Measurements from ENCODE around the gene MEX3A. TPM values are rescaled to one million over a fixed set of nuclear protein-coding genes. Genes with fewer than 3 reads are reported as not detected.

Gene MEX3A
- polyA plus RNA-seq, 1 donor (not counting 4 experiments of a cell fraction or from before 2014, with no cell fraction given) = 1.1 TPM

GRCh38 chr1:156128308-156128653, 46.0 kb upstream of the MEX3A start:
- Histone ChIP-seq H3K9ac (ENCODE audit: control insufficient read depth, extremely low read depth, insufficient read depth, low read length) (peak overlapping the region; percentile 80), H3K79me2 (ENCODE audit: control insufficient read depth, insufficient read depth, low read length) (peaks cover 71% of the 10 kb centered on the region), H3K9me3 (ENCODE audit: control insufficient read depth, low read depth, low read length) (no peaks in the 10 kb centered on the region), H3K4me2 (ENCODE audit: control insufficient read depth, extremely low read depth, insufficient read depth, low read depth, low read length) (peak overlapping the region; percentile 75), H3K9me1 (ENCODE audit: control insufficient read depth, extremely low read depth, insufficient read depth, low read length) (no peaks in the 10 kb centered on the region), H3K4me3 (ENCODE audit: control insufficient read depth in 2 of 3, extremely low read depth in 1 of 3, insufficient read depth in 2 of 3, low read depth in 1 of 3, low read length in 3 of 3) (peak overlapping the region in 2 of 3 experiments; percentile 18 to 39), H4K20me1 (ENCODE audit: control insufficient read depth, extremely low read depth, insufficient read depth, low read length) (peaks cover 5% of the 10 kb centered on the region), H3K27ac (ENCODE audit: control insufficient read depth, insufficient read depth, low read length) (peak overlapping the region; percentile 97), H3K27me3 (ENCODE audit: control insufficient read depth, extremely low read depth, insufficient read depth, low read length) (no peaks in the 10 kb centered on the region), H2AFZ (ENCODE audit: control insufficient read depth, low read length) (no peak overlapping the region), H3K36me3 (ENCODE audit: control insufficient read depth in 2 of 2, extremely low read depth in 1 of 2, insufficient read depth in 2 of 2, low read length in 2 of 2) (peaks cover 15 to 36% of the 10 kb centered on the region in 2 experiments), H3K4me1 (ENCODE audit: control insufficient read depth, extremely low read depth, insufficient read depth, low read length) (peaks cover 70% of the 10 kb centered on the region)
- no peak for DNase-seq (ENCODE audit: low read depth, low spot score)
- FAIRE-seq = no peak
- TF ChIP-seq CTCF (optimal IDR thresholded peaks at IDR 0.05 in 1 of 3, IDR thresholded peaks at IDR 0.05 in 1 of 3, conservative IDR thresholded peaks at IDR 0.05 in 1 of 3; ENCODE audit: extremely low read depth in 1 of 3, insufficient read depth in 2 of 3, low read length in 3 of 3) (no peak), EZH2 (IDR thresholded peaks at IDR 0.05; ENCODE audit: low read length) (no peak)
- dilution Hi-C loops (cut with MboI; ENCODE audit: extremely low pct_ligation_motif_present, low sequenced_read_pairs) = no loop called here

DNA sequence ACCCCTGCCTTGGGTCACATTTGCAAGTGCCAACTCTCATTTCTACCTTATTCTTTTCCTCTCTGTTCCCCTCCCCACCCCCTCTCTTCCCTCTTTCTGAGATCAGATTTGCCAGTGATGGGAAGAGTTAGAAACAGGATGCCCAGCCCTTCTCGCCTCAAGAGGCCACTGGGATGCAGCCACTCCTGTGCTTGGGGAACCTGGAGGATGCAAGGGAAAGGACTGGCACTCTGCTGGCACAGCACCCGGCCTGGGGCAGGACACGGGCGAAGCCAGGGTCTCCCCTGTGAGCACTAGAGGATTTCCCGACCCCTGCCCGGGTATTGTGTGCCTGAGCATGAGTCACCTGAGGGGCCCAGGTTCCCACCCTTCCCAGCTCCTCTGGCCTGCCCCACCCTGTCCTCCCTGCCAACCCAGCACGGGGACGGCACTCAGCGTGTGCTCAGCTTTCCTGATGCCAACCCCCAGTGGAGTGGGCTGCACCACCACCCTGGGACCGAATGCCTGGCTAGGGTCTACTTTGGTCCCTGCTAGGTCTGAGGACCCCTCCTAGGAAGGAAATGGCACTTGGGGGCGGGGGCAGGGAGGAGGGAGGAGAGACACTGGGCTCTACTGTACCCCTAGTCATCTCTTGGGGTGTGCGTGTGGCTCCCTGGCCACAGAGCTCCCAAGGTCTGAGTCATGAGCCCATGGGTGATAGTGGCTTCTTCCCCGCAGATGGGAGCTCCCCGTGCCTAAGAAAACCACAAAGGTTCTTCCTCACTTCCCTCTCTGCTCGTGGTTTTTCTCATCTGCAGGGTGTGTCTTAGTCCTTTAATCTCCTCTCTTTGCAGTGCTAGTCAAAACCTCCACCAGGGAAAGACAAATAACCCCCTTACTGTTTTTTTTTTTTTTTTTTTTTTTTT, 44.6 kb upstream of the MEX3A start:
- peak overlapping the region; percentile 86 for H3K9ac ChIP-seq (ENCODE audit: control insufficient read depth, extremely low read depth, insufficient read depth, low read length)
- peaks cover 84% of the 10 kb centered on the region for H3K4me1 ChIP-seq (ENCODE audit: control insufficient read depth, extremely low read depth, insufficient read depth, low read length)
- H3K4me3 ChIP-seq (ENCODE audit: control insufficient read depth in 2 of 3, extremely low read depth in 1 of 3, insufficient read depth in 2 of 3, low read depth in 1 of 3, low read length in 3 of 3) = peak overlapping the region; percentile 9 to 33 (median 19)
- peak overlapping the region; percentile 75 for H3K4me2 ChIP-seq (ENCODE audit: control insufficient read depth, extremely low read depth, insufficient read depth, low read depth, low read length)
- DNase-seq (ENCODE audit: low read depth, low spot score) = no peak
- peaks cover 5% of the 10 kb centered on the region for H4K20me1 ChIP-seq (ENCODE audit: control insufficient read depth, extremely low read depth, insufficient read depth, low read length)
- H3K27ac ChIP-seq (ENCODE audit: control insufficient read depth, insufficient read depth, low read length) = peak overlapping the region; percentile 97
- H2AFZ ChIP-seq (ENCODE audit: control insufficient read depth, low read length) = no peak overlapping the region
- H3K9me3 ChIP-seq (ENCODE audit: control insufficient read depth, low read depth, low read length) = no peaks in the 10 kb centered on the region
- no peaks in the 10 kb centered on the region for H3K27me3 ChIP-seq (ENCODE audit: control insufficient read depth, extremely low read depth, insufficient read depth, low read length)
- no peaks in the 10 kb centered on the region for H3K9me1 ChIP-seq (ENCODE audit: control insufficient read depth, extremely low read depth, insufficient read depth, low read length)
- peaks cover 8 to 33% of the 10 kb centered on the region in 2 experiments for H3K36me3 ChIP-seq (ENCODE audit: control insufficient read depth in 2 of 2, extremely low read depth in 1 of 2, insufficient read depth in 2 of 2, low read length in 2 of 2)
- peak; percentile 26 for FAIRE-seq
- no peak for TF ChIP-seq CTCF (optimal IDR thresholded peaks at IDR 0.05 in 1 of 3, IDR thresholded peaks at IDR 0.05 in 1 of 3, conservative IDR thresholded peaks at IDR 0.05 in 1 of 3; ENCODE audit: extremely low read depth in 1 of 3, insufficient read depth in 2 of 3, low read length in 3 of 3)
- TF ChIP-seq EZH2 (IDR thresholded peaks at IDR 0.05; ENCODE audit: low read length) = no peak
- peaks cover 77% of the 10 kb centered on the region for H3K79me2 ChIP-seq (ENCODE audit: control insufficient read depth, insufficient read depth, low read length)
- dilution Hi-C loops (cut with MboI; ENCODE audit: extremely low pct_ligation_motif_present, low sequenced_read_pairs) = no loop called here

Measured in keratinocyte (primary cell).